Activated naive CD4-positive, alpha-beta T cell treated with anti-CD3 and anti-CD28 coated beads for 36 hours (primary cell): ENCODE data around the gene SLC35B3. TPM values are rescaled to one million over a fixed set of nuclear protein-coding genes. Genes with fewer than 3 reads are reported as not detected.
"Not testable (repeated sequence)": the region's sequence is repeated elsewhere in the genome, so short reads cannot be mapped to it uniquely, and the experiment has no call there.

Source experiments
- CTCF ChIA-PET: fragments of 350-600 bp; sonication (Branson Sonifier 250); formaldehyde crosslinking; loops from one replicate; lab custom pipeline; 2021; ENCODE audit warnings: antibody characterized with exemption; lab: Charles Lee
- DNase-seq: peaks from one replicate; pipeline ENCODE4 v3.0.0-alpha.2; 2020
- H3K27ac Mint-ChIP-seq: one replicate; pipeline ENCODE4 v1.8.0; 2021; ENCODE audit warnings: mild to moderate bottlenecking, mixed read lengths
- H3K27me3 Mint-ChIP-seq: one replicate; pipeline ENCODE4 v1.8.0; 2021; ENCODE audit warnings: low read depth, mixed read lengths
- H3K36me3 Mint-ChIP-seq: one replicate; pipeline ENCODE4 v1.8.0; 2021; ENCODE audit warnings: low read depth, mixed read lengths
- H3K4me1 Mint-ChIP-seq: one replicate; pipeline ENCODE4 v1.8.0; 2021; ENCODE audit warnings: low read depth, mixed read lengths
- H3K4me3 Mint-ChIP-seq: one replicate; pipeline ENCODE4 v1.8.0; 2021; ENCODE audit warnings: mild to moderate bottlenecking, moderate library complexity, mixed read lengths
- H3K9me3 Mint-ChIP-seq: one replicate; pipeline ENCODE4 v1.8.0; 2021; ENCODE audit warnings: mixed read lengths
- intact Hi-C: fragments of 100-400 bp; cut with micrococcal nuclease; formaldehyde crosslinking; loops from one replicate; pipeline ENCODE4 v1.15.1; 2023
- total RNA-seq, 2 experiments: library from RNA; stranded (reverse); gene quantifications; one replicate each; pipeline ENCODE4 v1.2.3, GENCODE V29; 2021

The SLC35B3 gene
- total RNA-seq = 1 to 10 TPM; 7.7 to 8.0 TPM

- CTCF ChIA-PET = no interaction called here
Observed at GRCh38 chr6:8435093-8435844, at the start of gene SLC35B3. Gene SLC35B3, minus strand, starts transcription at chr6:8435545.

GRCh38 chr6:8483650-8484049, 48.3 kb upstream of the SLC35B3 start:
- CTCF ChIA-PET = interaction anchor here (0.6 kb wide), 1 partner anchor 1796 kb away, joined by 3 read pairs; no protein-coding TSS in a partner anchor

More at GRCh38 chr6:8435093-8435844, at the start of gene SLC35B3:
- intact Hi-C loops = loop anchor here (1.0 to 10.0 kb wide), 7 partner anchors 333 to 1969 kb away; partner anchors contain the start of genes BLOC1S5, CAGE1, EEF1E1 and RIOK1
- H3K4me3 Mint-ChIP-seq = peak within 1 kb of the TSS; percentile 89
- H3K27me3 Mint-ChIP-seq = no peaks in the 10 kb centered on the region
- H3K9me3 Mint-ChIP-seq = no peaks in the 10 kb centered on the region
- peak; percentile 97 for DNase-seq
- H3K4me1 Mint-ChIP-seq = peaks cover 32% of the 10 kb centered on the region
- H3K27ac Mint-ChIP-seq = peak within 1 kb of the TSS; percentile 94
- H3K36me3 Mint-ChIP-seq = peaks cover 16% of the 10 kb centered on the region

GRCh38 chr6:8481727-8482126, 46.4 kb upstream of the SLC35B3 start:
- peaks cover 3% of the 10 kb centered on the region for H3K27me3 Mint-ChIP-seq

More at GRCh38 chr6:8483650-8484049, 48.3 kb upstream of the SLC35B3 start:
- no peak for DNase-seq
- H3K4me1 Mint-ChIP-seq = no peaks in the 10 kb centered on the region
- peaks cover 3% of the 10 kb centered on the region for H3K27me3 Mint-ChIP-seq
- H3K36me3 Mint-ChIP-seq = peaks cover 1% of the 10 kb centered on the region
- H3K27ac Mint-ChIP-seq = no peak overlapping the region
- no peaks in the 10 kb centered on the region for H3K9me3 Mint-ChIP-seq
- intact Hi-C loops = no loop called here
- no peak overlapping the region for H3K4me3 Mint-ChIP-seq

GRCh38 chr6:8478418-8478817, 43.1 kb upstream of the SLC35B3 start:
- intact Hi-C loops = no loop called here
- Mint-ChIP-seq H3K9me3 (peaks cover 3% of the 10 kb centered on the region), H3K36me3 (peaks cover 1% of the 10 kb centered on the region), H3K4me3 (no peak overlapping the region), H3K27ac (no peak overlapping the region), H3K4me1 (no peaks in the 10 kb centered on the region), H3K27me3 (peaks cover 3% of the 10 kb centered on the region)
- DNase-seq = no peak
- CTCF ChIA-PET = no interaction called here

More at GRCh38 chr6:8481727-8482126, 46.4 kb upstream of the SLC35B3 start:
- Mint-ChIP-seq H3K4me3 (no peak overlapping the region), H3K36me3 (peaks cover 1% of the 10 kb centered on the region), H3K27ac (no peak overlapping the region), H3K4me1 (no peaks in the 10 kb centered on the region), H3K9me3 (peaks cover 1% of the 10 kb centered on the region)
- DNase-seq = no peak
- intact Hi-C loops = no loop called here
- CTCF ChIA-PET = interaction anchor here (0.9 kb wide), 1 partner anchor 412 kb away, joined by 3 read pairs; no protein-coding TSS in a partner anchor

GRCh38 chr6:8476656-8477055, 41.3 kb upstream of the SLC35B3 start:
- Mint-ChIP-seq H3K27ac (no peak overlapping the region), H3K27me3 (peaks cover 3% of the 10 kb centered on the region), H3K36me3 (peaks cover 3% of the 10 kb centered on the region), H3K9me3 (peaks cover 5% of the 10 kb centered on the region), H3K4me1 (no peaks in the 10 kb centered on the region), H3K4me3 (no peak overlapping the region)
- DNase-seq = no peak
- intact Hi-C loops = no loop called here
- CTCF ChIA-PET = no interaction called here

- no peak overlapping the region for H3K4me3 Mint-ChIP-seq
- H3K4me1 Mint-ChIP-seq = no peaks in the 10 kb centered on the region
- peaks cover 4% of the 10 kb centered on the region for H3K9me3 Mint-ChIP-seq
Observed at GRCh38 chr6:8468552-8469356, 33.4 kb upstream of the SLC35B3 start.

GRCh38 chr6:8462694-8463093, 27.3 kb upstream of the SLC35B3 start:
- Mint-ChIP-seq H3K4me1 (no peaks in the 10 kb centered on the region), H3K36me3 (peaks cover 2% of the 10 kb centered on the region), H3K27me3 (no peaks in the 10 kb centered on the region), H3K4me3 (no peak overlapping the region), H3K27ac (no peak overlapping the region), H3K9me3 (peaks cover 9% of the 10 kb centered on the region)
- no peak for DNase-seq
- CTCF ChIA-PET = interaction anchor here (0.6 kb wide), 1 partner anchor 50 kb away, joined by 3 read pairs; no protein-coding TSS in a partner anchor
- intact Hi-C loops = no loop called here

More at GRCh38 chr6:8468552-8469356, 33.4 kb upstream of the SLC35B3 start:
- H3K36me3 Mint-ChIP-seq = peaks cover 1% of the 10 kb centered on the region
- H3K27ac Mint-ChIP-seq = no peak overlapping the region
- intact Hi-C loops = no loop called here
- CTCF ChIA-PET = no interaction called here
- no peaks in the 10 kb centered on the region for H3K27me3 Mint-ChIP-seq
- no peak for DNase-seq

- H3K4me1 Mint-ChIP-seq = no peaks in the 10 kb centered on the region
- H3K9me3 Mint-ChIP-seq = peaks cover 9% of the 10 kb centered on the region
- CTCF ChIA-PET = no interaction called here
- H3K36me3 Mint-ChIP-seq = peaks cover 2% of the 10 kb centered on the region
- DNase-seq = no peak
- H3K4me3 Mint-ChIP-seq = no peak overlapping the region
- no peak overlapping the region for H3K27ac Mint-ChIP-seq
- H3K27me3 Mint-ChIP-seq = no peaks in the 10 kb centered on the region
- intact Hi-C loops = no loop called here
Observed at GRCh38 chr6:8462169-8462568, 26.8 kb upstream of the SLC35B3 start.

GRCh38 chr6:8446391-8446790, 11.0 kb upstream of the SLC35B3 start:
- no peak for DNase-seq
- H3K27me3 Mint-ChIP-seq = no peaks in the 10 kb centered on the region
- H3K4me3 Mint-ChIP-seq = no peak overlapping the region
- peaks cover 6% of the 10 kb centered on the region for H3K36me3 Mint-ChIP-seq
- H3K27ac Mint-ChIP-seq = no peak overlapping the region
- intact Hi-C loops = no loop called here
- CTCF ChIA-PET = no interaction called here
- peaks cover 1% of the 10 kb centered on the region for H3K9me3 Mint-ChIP-seq
- H3K4me1 Mint-ChIP-seq = no peaks in the 10 kb centered on the region

GRCh38 chr6:8445930-8446329, 10.6 kb upstream of the SLC35B3 start:
- H3K27ac Mint-ChIP-seq, H3K36me3 Mint-ChIP-seq: not testable (repeated sequence)

GRCh38 chr6:8442150-8442549, 6.8 kb upstream of the SLC35B3 start:
- Mint-ChIP-seq H3K27ac (no peak overlapping the region), H3K4me1 (no peaks in the 10 kb centered on the region)
- CTCF ChIA-PET = interaction anchor here (0.5 kb wide), 1 partner anchor 72 kb away, joined by 3 read pairs; no protein-coding TSS in a partner anchor

More at GRCh38 chr6:8445930-8446329, 10.6 kb upstream of the SLC35B3 start:
- DNase-seq, H3K9me3 Mint-ChIP-seq, intact Hi-C loops, H3K4me3 Mint-ChIP-seq, CTCF ChIA-PET, H3K27me3 Mint-ChIP-seq, H3K4me1 Mint-ChIP-seq: not testable (repeated sequence)

GRCh38 chr6:8441452-8441851, 6.1 kb upstream of the SLC35B3 start:
- intact Hi-C loops = no loop called here
- Mint-ChIP-seq H3K9me3 (peaks cover 1% of the 10 kb centered on the region), H3K4me1 (peaks cover 3% of the 10 kb centered on the region), H3K36me3 (peaks cover 6% of the 10 kb centered on the region), H3K4me3 (no peak overlapping the region), H3K27ac (no peak overlapping the region), H3K27me3 (no peaks in the 10 kb centered on the region)
- no peak for DNase-seq
- CTCF ChIA-PET = interaction anchor here (0.5 kb wide), 1 partner anchor 73 kb away, joined by 3 read pairs; no protein-coding TSS in a partner anchor

More at GRCh38 chr6:8442150-8442549, 6.8 kb upstream of the SLC35B3 start:
- H3K4me3 Mint-ChIP-seq = no peak overlapping the region
- no peak for DNase-seq
- intact Hi-C loops = no loop called here
- no peaks in the 10 kb centered on the region for H3K27me3 Mint-ChIP-seq
- peaks cover 6% of the 10 kb centered on the region for H3K36me3 Mint-ChIP-seq
- H3K9me3 Mint-ChIP-seq = peaks cover 1% of the 10 kb centered on the region
